Nephron (organoid): ENCODE data around the gene LAD1.

Experiments used
- H3K27ac Mint-ChIP-seq, 3 experiments: 2 replicates each; pipeline ENCODE4 v1.8.0; 2020; ENCODE audit warnings: mixed read lengths in 3 of 3, mild to moderate bottlenecking in 2 of 3, moderate library complexity in 1 of 3
- H3K27me3 Mint-ChIP-seq: 2 replicates; pipeline ENCODE4 v1.8.0; 2021; ENCODE audit warnings: low read depth, mild to moderate bottlenecking, moderate library complexity, mixed read lengths
- H3K36me3 Mint-ChIP-seq: 2 replicates; pipeline ENCODE4 v1.8.0; 2020; ENCODE audit warnings: low read depth, mixed read lengths
- H3K4me1 Mint-ChIP-seq: 2 replicates; pipeline ENCODE4 v1.8.0; 2020; ENCODE audit warnings: mixed read lengths
- H3K4me3 Mint-ChIP-seq, 3 experiments: 2 replicates each; pipeline ENCODE4 v1.8.0; 2020; ENCODE audit warnings: mild to moderate bottlenecking in 3 of 3, mixed read lengths in 3 of 3, moderate library complexity in 2 of 3
- H3K9me3 Mint-ChIP-seq: 2 replicates; pipeline ENCODE4 v1.8.0; 2020; ENCODE audit warnings: mixed read lengths
- CTCF ChIP-seq, 3 experiments: fragments of 200-600 bp; sonication (generic); IDR thresholded peaks; one replicate each; pipeline ENCODE4 v1.5.0; 2021; ENCODE audit warnings: antibody characterized with exemption in 3 of 3; ENCODE audit not compliant: unreplicated experiment in 3 of 3

Gene LAD1

GRCh38 chr1:201397675-201398074 is 1.4 kb downstream of the LAD1 start:
- no peaks in the 10 kb centered on the region for H3K36me3 Mint-ChIP-seq
- peaks cover 40% of the 10 kb centered on the region for H3K27me3 Mint-ChIP-seq
- H3K4me3 Mint-ChIP-seq, result peak overlapping the region; percentile 24 to 45 (median 24)
- H3K4me1 Mint-ChIP-seq, result peaks cover 56% of the 10 kb centered on the region
- TF ChIP-seq CTCF (IDR thresholded peaks at IDR 0.05; ENCODE audit: unreplicated experiment in 3 of 3), result no peak
- peak overlapping the region; percentile 16 to 56 (median 37) for H3K27ac Mint-ChIP-seq
- H3K9me3 Mint-ChIP-seq, result no peaks in the 10 kb centered on the region

- peak overlapping the region; percentile 37 to 68 (median 45) for H3K27ac Mint-ChIP-seq
- TF ChIP-seq CTCF (IDR thresholded peaks at IDR 0.05; ENCODE audit: unreplicated experiment in 3 of 3), result no peak
- H3K4me3 Mint-ChIP-seq, result no peak overlapping the region
- no peaks in the 10 kb centered on the region for H3K9me3 Mint-ChIP-seq
- H3K36me3 Mint-ChIP-seq, result no peaks in the 10 kb centered on the region
- H3K4me1 Mint-ChIP-seq, result peaks cover 63% of the 10 kb centered on the region
- H3K27me3 Mint-ChIP-seq, result peaks cover 46% of the 10 kb centered on the region
Measured at GRCh38 chr1:201396861-201397464, 2.2 kb downstream of the LAD1 start.

DNA sequence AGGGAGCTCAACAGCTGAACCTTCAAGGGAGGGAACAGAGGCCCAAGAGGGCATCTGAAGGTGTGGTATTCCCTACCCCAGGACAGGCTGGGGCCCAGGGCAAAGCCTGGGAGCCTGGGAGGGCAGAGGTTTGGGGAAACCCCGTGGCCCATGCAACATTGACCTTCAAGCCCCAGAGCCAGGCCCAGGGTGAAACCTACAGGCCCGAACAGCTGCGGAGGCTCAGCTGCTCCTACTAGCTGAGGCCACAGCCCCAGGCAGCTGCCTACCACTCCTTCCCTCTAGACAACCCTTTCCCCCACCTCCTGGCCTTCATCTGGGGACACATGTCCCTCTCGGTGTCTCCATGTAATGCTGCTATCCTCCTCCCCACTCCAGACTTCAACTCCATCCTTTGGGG is 3.2 kb downstream of the LAD1 start:
- Mint-ChIP-seq H3K9me3 (no peaks in the 10 kb centered on the region), H3K4me3 (peak overlapping the region in 1 of 3 experiments; percentile 2), H3K4me1 (peaks cover 72% of the 10 kb centered on the region), H3K36me3 (no peaks in the 10 kb centered on the region), H3K27ac (peak overlapping the region; percentile 31 to 80 (median 45)), H3K27me3 (peaks cover 46% of the 10 kb centered on the region)
- no peak for TF ChIP-seq CTCF (IDR thresholded peaks at IDR 0.05; ENCODE audit: unreplicated experiment in 3 of 3)

GRCh38 chr1:201394591-201394990 is 4.5 kb downstream of the LAD1 start:
- TF ChIP-seq CTCF (IDR thresholded peaks at IDR 0.05; ENCODE audit: unreplicated experiment in 3 of 3), result no peak
- peak overlapping the region in 1 of 3 experiments; percentile 31 for H3K27ac Mint-ChIP-seq
- H3K4me3 Mint-ChIP-seq, result peak overlapping the region in 1 of 3 experiments; percentile 37
- H3K27me3 Mint-ChIP-seq, result peaks cover 46% of the 10 kb centered on the region
- peaks cover 66% of the 10 kb centered on the region for H3K4me1 Mint-ChIP-seq
- H3K36me3 Mint-ChIP-seq, result no peaks in the 10 kb centered on the region
- H3K9me3 Mint-ChIP-seq, result no peaks in the 10 kb centered on the region

DNA sequence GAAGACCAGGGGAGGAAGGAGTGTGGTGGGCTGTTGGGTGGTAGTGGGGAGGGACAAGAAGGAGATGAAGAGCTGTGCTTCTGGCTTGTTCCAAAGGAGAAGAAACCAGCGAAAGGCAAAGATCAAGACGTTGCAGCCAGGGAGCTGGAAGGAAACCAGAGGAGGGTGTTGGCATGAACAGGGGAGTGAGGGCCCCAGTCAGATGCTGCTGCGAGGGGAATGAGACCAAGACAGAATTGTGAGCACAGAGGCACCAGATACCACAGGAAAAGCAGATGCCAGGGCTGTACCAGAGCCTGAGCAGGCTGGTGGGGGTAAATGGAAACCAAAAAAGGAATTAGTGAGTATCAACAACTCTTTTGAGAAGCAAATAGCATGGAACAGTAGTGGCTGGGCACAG is 6.0 kb downstream of the LAD1 start:
- Mint-ChIP-seq H3K27me3 (peaks cover 36% of the 10 kb centered on the region), H3K4me3 (peak overlapping the region in 1 of 3 experiments; percentile 39)

More for the DNA sequence above, 6.0 kb downstream of the LAD1 start:
- no peaks in the 10 kb centered on the region for H3K9me3 Mint-ChIP-seq
- peak overlapping the region; percentile 4 to 62 (median 39) for H3K27ac Mint-ChIP-seq
- no peaks in the 10 kb centered on the region for H3K36me3 Mint-ChIP-seq
- peaks cover 62% of the 10 kb centered on the region for H3K4me1 Mint-ChIP-seq
- no peak for TF ChIP-seq CTCF (IDR thresholded peaks at IDR 0.05; ENCODE audit: unreplicated experiment in 3 of 3)
